Measurements from ENCODE around the gene CFAP57.

The CFAP57 gene

GRCh38 chr1:43229826-43230780 lies 58.0 kb downstream of the CFAP57 start:
- no peak for FAIRE-seq

DNA sequence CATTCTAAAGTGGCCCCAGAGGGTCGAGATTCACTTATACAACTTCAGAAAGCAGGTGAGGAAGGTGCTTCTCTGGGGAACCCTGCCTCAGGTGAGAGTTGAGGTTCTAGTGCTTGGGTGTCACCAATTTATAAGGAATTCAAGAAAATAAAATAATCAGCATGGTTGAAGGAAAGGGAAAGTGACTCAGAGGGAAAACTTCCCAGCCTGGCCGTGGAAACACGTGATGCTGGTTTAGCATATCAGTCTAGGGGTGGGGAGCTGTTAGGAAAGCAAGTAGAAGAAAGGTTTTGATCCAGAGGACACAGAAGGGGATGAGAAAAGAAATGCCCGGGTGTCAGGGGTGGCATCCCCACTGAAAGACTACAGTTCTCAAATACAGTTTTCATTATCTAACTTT lies 59.9 kb downstream of the CFAP57 start:
- FAIRE-seq: no peak

DNA sequence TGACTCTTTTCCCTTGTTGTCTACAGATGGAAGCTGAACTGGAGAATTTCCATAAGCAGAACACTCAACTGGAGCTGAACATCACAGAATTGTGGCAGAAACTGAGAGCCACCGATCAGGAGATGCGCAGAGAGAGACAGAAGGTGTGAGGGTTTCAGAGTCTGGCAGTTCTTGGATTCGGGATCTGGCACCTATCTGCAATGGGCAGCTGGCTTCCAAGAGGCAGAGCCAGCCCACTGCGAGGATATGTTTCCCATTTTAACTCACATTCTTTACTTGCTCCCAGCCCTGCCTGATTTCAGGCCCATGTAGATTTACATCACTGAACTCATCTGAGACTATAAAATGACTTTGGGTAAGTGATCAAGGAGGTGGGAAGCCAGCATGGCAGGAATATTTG lies 60.4 kb downstream of the CFAP57 start:
- FAIRE-seq: no peak

- FAIRE-seq: no peak
Observed at GRCh38 chr1:43233631-43234030, 61.5 kb downstream of the CFAP57 start.

GRCh38 chr1:43234267-43234666 lies 62.1 kb downstream of the CFAP57 start:
- FAIRE-seq: no peak

- no peak for FAIRE-seq
Observed at GRCh38 chr1:43235040-43235439, 62.9 kb downstream of the CFAP57 start.

DNA sequence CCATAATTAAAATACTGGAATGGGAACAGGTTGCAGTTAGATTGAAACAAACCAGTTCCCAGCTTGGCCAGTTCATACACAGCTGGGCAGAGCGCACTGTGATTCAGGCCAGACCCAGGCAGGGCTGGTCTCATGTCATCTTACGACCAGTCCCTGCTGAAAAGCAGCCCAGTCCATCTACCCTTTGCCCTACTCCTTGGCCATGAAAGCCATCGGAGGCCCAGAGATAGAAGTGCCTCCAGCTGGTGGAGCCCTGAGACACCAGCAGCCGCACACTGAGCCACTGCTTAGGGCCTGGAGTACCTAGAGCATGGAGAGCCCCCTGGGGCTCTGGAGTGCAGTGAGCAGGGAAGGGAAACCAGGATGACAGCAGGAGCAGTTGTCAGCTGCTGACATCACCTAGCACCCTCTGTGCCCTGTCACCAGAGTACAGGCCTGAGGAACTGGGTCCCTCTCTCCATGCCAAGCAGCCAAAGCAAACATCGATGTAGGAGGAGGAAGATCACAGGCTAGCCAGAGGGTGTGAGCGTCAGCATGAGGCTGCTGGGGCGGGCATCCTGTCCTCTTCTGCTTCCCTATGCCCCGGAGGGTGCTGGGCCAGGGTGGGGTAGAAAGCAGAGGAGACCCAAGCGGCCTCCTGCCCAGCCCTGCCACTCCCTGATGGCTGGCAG lies 63.5 kb downstream of the CFAP57 start:
- FAIRE-seq: no peak

- FAIRE-seq: no peak
Observed at GRCh38 chr1:43237121-43237520, 65.0 kb downstream of the CFAP57 start.

GRCh38 chr1:43238085-43238484 lies 66.0 kb downstream of the CFAP57 start:
- no peak for FAIRE-seq

- FAIRE-seq: no peak
Observed at GRCh38 chr1:43238991-43239469, 66.9 kb downstream of the CFAP57 start.

GRCh38 chr1:43239484-43239883 lies 67.4 kb downstream of the CFAP57 start:
- FAIRE-seq: no peak

DNA sequence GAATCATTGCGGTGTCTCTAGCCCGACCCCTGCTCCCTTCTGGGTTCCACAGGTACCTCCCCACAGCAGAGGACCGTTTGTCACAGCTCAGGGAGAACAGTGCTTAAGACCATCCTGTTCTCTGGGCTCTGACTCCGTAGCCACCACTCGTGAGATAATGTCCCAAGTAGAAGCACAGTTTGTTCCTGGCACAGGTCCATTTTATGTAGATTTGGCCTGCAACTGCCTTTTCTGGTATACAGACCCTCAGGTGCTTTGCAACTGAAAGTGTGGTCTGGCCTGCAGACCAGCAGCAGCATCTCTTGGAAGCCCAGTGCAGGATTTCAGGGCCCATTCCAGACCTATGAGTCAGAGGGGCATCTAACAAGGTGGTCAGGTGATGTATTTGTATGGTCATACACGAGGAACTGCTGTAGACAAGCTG lies 69.3 kb downstream of the CFAP57 start:
- no peak for FAIRE-seq

DNA sequence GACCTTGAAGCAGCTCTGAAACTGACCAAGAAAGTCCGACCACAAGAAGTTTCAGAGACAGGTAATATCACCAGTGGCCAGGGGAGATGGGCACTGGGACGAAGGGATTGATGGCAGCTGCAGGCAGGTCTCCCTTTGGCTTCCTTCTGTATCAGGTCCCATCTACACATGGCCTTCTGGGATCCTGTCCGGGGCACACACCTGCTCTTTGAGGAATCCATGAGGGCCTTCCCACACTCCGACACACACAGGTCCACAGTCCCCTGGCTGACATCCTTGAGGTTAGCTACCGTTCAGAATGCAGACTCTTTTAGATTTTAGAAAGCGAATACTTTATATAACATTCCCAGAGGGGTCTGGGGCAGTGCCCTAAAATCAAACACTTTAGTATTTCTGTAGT lies 71.2 kb downstream of the CFAP57 start:
- FAIRE-seq: no peak

DNA sequence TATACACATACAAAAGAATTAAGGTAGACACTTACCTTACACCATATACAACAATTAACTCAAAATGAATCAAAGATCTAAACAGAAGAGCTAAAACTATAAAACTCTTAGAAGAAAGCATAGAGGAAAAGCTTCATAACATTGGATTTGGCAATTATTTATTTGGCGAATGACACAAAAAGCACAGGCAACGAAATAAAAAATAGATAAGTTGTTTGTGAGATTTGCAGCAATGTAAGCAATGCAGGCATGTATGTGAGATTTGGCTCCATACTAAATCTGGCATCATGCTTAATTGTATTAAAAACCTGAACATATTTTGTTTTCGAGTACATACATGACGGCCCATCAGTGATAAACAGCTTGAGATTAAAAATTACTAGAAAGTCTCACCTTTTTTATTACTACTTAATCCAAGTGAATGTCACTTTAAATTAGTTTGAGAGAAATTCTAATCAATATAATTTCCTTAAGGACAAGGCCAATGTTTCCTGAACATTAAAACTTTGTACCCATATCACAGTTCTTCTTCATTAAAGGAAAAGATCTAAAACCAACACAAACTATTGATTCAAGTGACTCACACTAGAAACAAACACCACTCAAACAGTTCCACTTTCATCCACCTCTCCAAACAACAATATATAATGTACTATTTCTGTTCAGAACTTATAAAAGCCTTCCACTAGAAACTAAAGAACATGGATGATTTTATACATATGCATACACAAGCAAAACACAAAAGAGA lies 74.5 kb downstream of the CFAP57 start:
- no peak for FAIRE-seq

DNA sequence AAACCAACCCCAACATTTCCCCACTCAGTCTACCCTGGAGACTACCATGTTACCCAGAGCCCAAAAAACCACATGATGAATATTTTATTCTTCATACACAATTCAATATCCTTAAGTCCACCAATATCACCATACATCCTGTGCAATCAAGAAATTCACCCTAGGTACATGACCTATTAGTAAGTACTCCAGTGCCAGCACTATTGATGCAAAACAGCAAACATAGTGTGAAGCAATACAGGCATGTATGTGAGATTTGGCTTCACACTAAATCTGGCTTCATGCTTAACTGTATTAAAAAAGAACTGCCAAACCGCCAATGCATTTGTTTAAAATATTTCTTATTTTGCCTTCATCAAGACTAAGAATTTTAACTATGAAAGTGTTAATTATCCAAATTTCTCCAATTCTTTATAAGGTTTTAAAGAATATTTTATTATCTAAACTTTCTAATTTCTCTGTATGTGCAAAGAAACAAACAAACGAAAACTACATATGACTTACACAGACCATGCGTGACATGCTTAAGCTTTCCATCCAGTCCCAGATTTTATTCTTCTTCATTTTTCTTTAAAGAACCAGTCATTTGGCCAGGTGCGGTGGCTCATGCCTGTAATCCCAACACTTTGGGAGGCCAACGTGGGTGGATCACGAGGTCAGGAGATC lies 75.3 kb downstream of the CFAP57 start:
- no peak for FAIRE-seq

GRCh38 chr1:43250351-43250761 lies 78.2 kb downstream of the CFAP57 start:
- FAIRE-seq: no peak

GRCh38 chr1:43251024-43251423 lies 78.9 kb downstream of the CFAP57 start:
- FAIRE-seq: no peak

- no peak for FAIRE-seq
Observed at GRCh38 chr1:43252225-43252624, 80.1 kb downstream of the CFAP57 start.

DNA sequence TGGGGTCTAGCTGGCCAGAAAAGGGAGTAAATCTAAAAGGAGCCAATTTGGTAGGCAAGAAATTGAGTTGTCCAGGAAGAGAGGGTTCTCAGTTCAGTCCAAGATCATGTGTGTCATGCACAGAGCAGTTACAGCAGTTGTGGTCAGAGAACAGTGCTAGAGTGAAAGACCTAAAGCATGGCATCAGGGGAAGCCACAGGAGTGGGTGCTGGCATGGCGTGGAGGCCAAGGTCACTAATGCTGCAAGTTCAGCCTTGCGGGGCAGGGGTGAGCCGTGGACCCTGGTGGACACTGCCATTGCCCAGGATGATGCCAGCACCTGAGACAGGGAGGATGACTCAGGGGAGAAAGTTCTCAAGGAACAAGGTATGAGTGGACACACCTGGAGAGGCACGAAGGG lies 81.0 kb downstream of the CFAP57 start:
- FAIRE-seq: no peak

DNA sequence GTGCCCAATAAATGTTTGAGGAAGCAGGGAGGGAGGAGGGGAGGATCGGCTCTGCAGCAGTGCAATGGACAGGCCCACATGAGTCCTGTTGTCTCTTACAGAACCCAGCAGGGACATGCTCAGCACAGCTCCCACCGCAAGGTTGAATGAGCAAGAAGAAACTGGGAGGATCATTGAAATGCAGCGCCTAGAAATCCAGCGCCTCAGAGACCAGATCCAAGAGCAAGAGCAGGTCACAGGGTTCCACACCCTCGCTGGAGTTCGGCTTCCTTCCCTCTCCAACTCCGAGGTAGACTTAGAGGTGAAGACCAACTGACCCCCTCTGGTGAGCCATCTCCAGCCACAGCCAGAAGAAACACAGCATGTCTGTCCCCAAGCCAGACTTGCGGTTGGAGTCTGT lies 81.7 kb downstream of the CFAP57 start:
- FAIRE-seq: no peak

DNA sequence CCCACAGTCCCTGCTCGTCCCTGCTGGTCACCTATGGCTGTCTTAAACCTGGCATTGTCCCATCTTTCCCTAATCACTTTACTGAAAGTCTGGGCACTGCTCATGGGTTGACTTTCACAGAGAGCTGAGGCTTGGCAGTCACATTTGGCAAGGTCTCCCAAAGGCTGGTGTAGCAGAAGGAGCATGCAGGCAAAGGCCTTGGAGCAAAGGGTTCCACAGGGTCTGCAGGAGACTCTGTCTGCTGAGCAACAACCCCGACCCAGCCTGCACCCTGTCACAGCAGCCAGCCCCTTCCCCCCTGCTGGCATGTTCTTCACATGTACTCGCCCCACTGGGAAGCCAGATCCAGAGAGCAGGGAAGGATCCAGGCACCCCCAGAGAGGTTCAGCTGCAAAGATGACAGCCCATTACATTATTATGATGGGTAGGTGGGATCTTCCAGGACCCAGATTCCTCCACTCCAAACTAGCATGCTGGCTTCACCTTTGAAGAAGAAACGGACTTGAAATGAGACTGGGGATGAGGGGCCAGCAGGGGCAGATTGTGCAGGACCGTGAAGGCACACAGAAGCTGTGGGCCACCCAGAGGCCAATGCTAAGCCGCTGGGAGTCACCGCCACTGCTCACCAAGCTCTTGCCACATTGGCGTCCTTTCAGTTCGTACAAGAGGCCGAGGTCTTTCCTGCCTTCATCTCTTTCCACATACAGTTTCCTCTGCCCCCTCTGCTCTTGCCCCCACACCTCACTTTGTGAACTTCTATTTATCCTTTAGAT lies 83.5 kb downstream of the CFAP57 start:
- no peak for FAIRE-seq

All from endometrium (tissue), 2 donors.